Measurements from ENCODE around the gene HDAC6. TPM values are rescaled to one million over a fixed set of nuclear protein-coding genes. Genes with fewer than 3 reads are reported as not detected.

Gene HDAC6
- total RNA-seq (2021): 49.4 and 82.5 TPM in 2 replicates
- Bru-seq, nascent RNA: percentile 57 among the genes with signal in this experiment
- percentile 59 among the genes with signal in this experiment for BruChase-seq, experiment 1, labeled RNA remaining after a 2-hour chase
- BruChase-seq, experiment 2, labeled RNA remaining after a 6-hour chase: percentile 64 among the genes with signal in this experiment
- long read RNA-seq, full-length matches to known transcripts: 27 of 69 reads
- long read RNA-seq, partial matches to known transcripts: 23 of 69 reads
- long read RNA-seq, other reads (novel, unspliced or antisense): 19 of 69 reads

DNA sequence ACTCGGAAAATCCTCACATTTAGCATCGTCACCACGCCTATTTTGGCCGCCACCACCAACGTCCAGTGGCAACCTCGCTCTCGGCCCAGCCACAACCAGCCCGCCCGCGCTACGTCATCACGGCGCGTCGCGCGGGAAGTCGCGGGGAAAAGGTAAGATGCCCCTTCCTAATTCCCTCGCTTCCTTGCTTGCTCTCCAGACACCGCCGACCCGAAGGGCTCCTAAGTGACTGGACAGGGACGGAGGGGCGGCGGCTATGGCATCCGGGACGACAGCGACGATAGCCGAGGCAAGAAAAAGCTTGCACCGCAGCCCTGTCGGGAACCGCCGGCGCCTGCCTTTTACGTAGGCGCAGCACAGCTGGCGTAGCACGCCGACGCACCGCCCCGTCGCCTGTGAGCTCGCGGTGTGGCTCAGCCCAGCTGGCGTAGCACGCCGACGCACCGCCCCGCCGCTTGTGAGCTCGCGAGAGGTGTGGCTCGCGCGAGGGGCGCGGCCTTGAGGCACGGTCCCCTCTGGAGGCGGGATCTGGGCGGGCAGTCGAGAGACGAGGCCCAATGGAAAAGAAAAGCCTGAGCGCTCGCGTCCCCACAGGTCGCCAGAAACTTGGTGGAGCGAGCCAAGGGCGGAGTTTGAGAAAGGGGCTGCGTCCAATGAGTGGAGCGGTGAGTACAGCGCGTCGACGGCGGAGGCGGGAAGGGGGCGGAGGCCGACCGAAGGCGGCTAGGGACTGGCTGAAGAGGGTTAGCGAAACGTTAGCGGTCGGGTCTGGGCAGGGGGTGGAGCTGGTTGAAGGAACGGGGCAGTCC, at the start of gene HDAC6:
TSS of gene HDAC6 (plus strand) at position 788 of the 809 bp plus-strand sequence. CDS start 626 bp downstream, outside the sequence.
- Histone ChIP-seq H3K4me1 (ENCODE audit: insufficient read depth, low read length, poor library complexity, severe bottlenecking) (no peaks in the 10 kb centered on the region), H3K36me3 (ENCODE audit: insufficient read depth, low read length, poor library complexity, severe bottlenecking) (no peaks in the 10 kb centered on the region), H3K4me3 (ENCODE audit: low read depth, low read length, poor library complexity, severe bottlenecking) (peak within 1 kb of the TSS; percentile 74), H3K9me3 (ENCODE audit: low read depth, low read length, poor library complexity, severe bottlenecking) (no peaks in the 10 kb centered on the region), H3K27me3 (replicated peaks; ENCODE audit: insufficient read depth, low read depth, low read length, poor library complexity) (no peaks in the 10 kb centered on the region), H3K27ac (ENCODE audit: low read depth, low read length, poor library complexity, severe bottlenecking) (peak within 1 kb of the TSS; percentile 99)
- TF ChIP-seq, protein P1, sequence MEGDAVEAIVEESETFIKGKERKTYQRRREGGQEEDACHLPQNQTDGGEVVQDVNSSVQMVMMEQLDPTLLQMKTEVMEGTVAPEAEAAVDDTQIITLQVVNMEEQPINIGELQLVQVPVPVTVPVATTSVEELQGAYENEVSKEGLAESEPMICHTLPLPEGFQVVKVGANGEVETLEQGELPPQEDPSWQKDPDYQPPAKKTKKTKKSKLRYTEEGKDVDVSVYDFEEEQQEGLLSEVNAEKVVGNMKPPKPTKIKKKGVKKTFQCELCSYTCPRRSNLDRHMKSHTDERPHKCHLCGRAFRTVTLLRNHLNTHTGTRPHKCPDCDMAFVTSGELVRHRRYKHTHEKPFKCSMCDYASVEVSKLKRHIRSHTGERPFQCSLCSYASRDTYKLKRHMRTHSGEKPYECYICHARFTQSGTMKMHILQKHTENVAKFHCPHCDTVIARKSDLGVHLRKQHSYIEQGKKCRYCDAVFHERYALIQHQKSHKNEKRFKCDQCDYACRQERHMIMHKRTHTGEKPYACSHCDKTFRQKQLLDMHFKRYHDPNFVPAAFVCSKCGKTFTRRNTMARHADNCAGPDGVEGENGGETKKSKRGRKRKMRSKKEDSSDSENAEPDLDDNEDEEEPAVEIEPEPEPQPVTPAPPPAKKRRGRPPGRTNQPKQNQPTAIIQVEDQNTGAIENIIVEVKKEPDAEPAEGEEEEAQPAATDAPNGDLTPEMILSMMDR (conservative IDR thresholded peaks at IDR 0.05; ENCODE audit: low read depth, low read length): no peak
- TF ChIP-seq EZH2 (IDR thresholded peaks at IDR 0.05; ENCODE audit: borderline replicate concordance, low read depth, low read length, poor library complexity, severe bottlenecking): no peak
- intact Hi-C loops (cut with micrococcal nuclease; ENCODE audit: unreplicated experiment): loop anchor here (10.0 kb wide), 2 partner anchors 93 to 143 kb away; partner anchors contain the start of genes PQBP1 and TIMM17B
- ChIA-PET CTCF (interaction anchor here (0.6 kb wide), 1 partner anchor 63 kb away, joined by 3 read pairs; no protein-coding TSS in a partner anchor), POLR2A (ENCODE audit: low non-redundant PET) (interaction anchor here (0.6 kb wide), 2 partner anchors 15 to 468 kb away, joined by 3 to 6 read pairs; no protein-coding TSS in a partner anchor)
- peak; percentile 98 for DNase-seq (ENCODE audit: low spot score)
- BruUV-seq (replicated peaks): no TSS peak

DNA sequence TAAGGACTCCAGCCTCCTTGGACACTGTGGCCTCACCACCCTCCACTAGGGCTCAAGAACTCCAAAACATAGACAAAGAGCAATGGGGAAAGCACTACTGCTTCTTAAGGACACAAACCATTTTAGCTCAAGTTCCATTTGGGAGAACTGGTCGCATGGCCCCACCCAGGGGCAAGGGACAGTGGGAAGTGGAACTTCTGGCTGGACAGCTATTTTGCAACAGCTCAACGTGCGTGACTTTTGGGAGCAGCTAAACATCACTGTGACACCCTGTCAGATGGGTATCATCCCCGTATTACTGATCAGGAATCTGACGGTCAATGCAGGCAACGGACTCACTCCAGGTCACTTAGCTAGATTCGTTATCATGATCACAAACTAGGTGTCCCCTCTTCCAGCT, 49.4 kb upstream of the HDAC6 start:
- no peaks in the 10 kb centered on the region for H3K9me3 ChIP-seq (ENCODE audit: low read depth, low read length, poor library complexity, severe bottlenecking)
- no TSS peak for BruUV-seq (replicated peaks)
- no peak overlapping the region for H3K4me3 ChIP-seq (ENCODE audit: low read depth, low read length, poor library complexity, severe bottlenecking)
- H3K27ac ChIP-seq (ENCODE audit: low read depth, low read length, poor library complexity, severe bottlenecking): no peak overlapping the region
- POLR2A ChIA-PET (ENCODE audit: low non-redundant PET): no interaction called here
- H3K27me3 ChIP-seq (replicated peaks; ENCODE audit: insufficient read depth, low read depth, low read length, poor library complexity): no peaks in the 10 kb centered on the region
- CTCF ChIA-PET: no interaction called here
- H3K4me1 ChIP-seq (ENCODE audit: insufficient read depth, low read length, poor library complexity, severe bottlenecking): no peaks in the 10 kb centered on the region
- TF ChIP-seq EZH2 (IDR thresholded peaks at IDR 0.05; ENCODE audit: borderline replicate concordance, low read depth, low read length, poor library complexity, severe bottlenecking): no peak
- TF ChIP-seq, protein P1 (conservative IDR thresholded peaks at IDR 0.05; ENCODE audit: low read depth, low read length): no peak
- intact Hi-C loops (cut with micrococcal nuclease; ENCODE audit: unreplicated experiment): no loop called here
- no peak for DNase-seq (ENCODE audit: low spot score)
- H3K36me3 ChIP-seq (ENCODE audit: insufficient read depth, low read length, poor library complexity, severe bottlenecking): no peaks in the 10 kb centered on the region

DNA sequence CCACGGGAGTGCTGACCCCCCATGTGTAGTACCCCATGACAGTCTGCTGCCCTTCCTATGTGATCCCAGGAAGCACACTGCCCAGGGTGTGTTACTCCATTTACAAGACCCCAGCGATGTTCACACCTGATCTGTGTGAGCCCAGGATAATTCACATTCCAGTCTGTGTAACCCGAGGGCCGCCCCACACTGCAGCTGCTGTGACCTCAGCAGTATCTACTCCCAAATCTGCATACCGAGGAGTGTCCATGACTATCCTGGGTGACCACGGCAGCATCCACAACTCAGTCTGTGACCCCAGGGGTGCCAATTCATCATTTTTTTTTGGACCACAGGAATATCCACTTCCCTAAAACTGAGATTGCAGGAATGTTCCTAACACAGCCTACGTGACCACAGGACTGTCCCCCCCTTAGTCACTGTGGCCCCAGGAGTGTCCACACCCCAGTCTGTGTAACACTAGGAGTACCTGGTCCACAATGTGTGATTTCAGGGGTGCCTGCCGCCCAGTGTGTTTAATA, 48.1 kb upstream of the HDAC6 start:
- DNase-seq (ENCODE audit: low spot score): no peak
- POLR2A ChIA-PET (ENCODE audit: low non-redundant PET): no interaction called here
- no peak overlapping the region for H3K27ac ChIP-seq (ENCODE audit: low read depth, low read length, poor library complexity, severe bottlenecking)
- no peaks in the 10 kb centered on the region for H3K36me3 ChIP-seq (ENCODE audit: insufficient read depth, low read length, poor library complexity, severe bottlenecking)
- no peaks in the 10 kb centered on the region for H3K4me1 ChIP-seq (ENCODE audit: insufficient read depth, low read length, poor library complexity, severe bottlenecking)
- no peak for TF ChIP-seq EZH2 (IDR thresholded peaks at IDR 0.05; ENCODE audit: borderline replicate concordance, low read depth, low read length, poor library complexity, severe bottlenecking)
- TF ChIP-seq, protein P1 (conservative IDR thresholded peaks at IDR 0.05; ENCODE audit: low read depth, low read length): no peak
- CTCF ChIA-PET: no interaction called here
- no peaks in the 10 kb centered on the region for H3K27me3 ChIP-seq (replicated peaks; ENCODE audit: insufficient read depth, low read depth, low read length, poor library complexity)
- intact Hi-C loops (cut with micrococcal nuclease; ENCODE audit: unreplicated experiment): no loop called here
- no TSS peak for BruUV-seq (replicated peaks)
- no peaks in the 10 kb centered on the region for H3K9me3 ChIP-seq (ENCODE audit: low read depth, low read length, poor library complexity, severe bottlenecking)
- no peak overlapping the region for H3K4me3 ChIP-seq (ENCODE audit: low read depth, low read length, poor library complexity, severe bottlenecking)

Data from A673 (cell line).